HG02678 (cell line): ENCODE measurements around the gene THOC6.

Experiments
- ATAC-seq: cut with Tn5 transposase; IDR thresholded peaks from one replicate; pipeline ENCODE4 v1.9.1; 2021; ENCODE audit warnings: mild to moderate bottlenecking, moderate library complexity; ENCODE audit not compliant: unreplicated experiment

Gene THOC6

GRCh38 chr16:3023669-3024478 is at the start of gene THOC6, which contains the start of gene HCFC1R1:
Gene THOC6, plus strand, starts transcription at chr16:3024035. Its CDS starts 292 bp downstream, at chr16:3024327.
Gene HCFC1R1, minus strand, starts transcription at chr16:3023942. Its CDS starts 1 bp downstream, at chr16:3023941.
- peak; percentile 82 for ATAC-seq

- no peak for ATAC-seq
These were observed 49.3 kb upstream of the THOC6 start for GRCh38 chr16:2974319-2975056.

GRCh38 chr16:2975161-2975795 is 48.6 kb upstream of the THOC6 start:
- no peak for ATAC-seq

GRCh38 chr16:2976201-2976600 is 47.6 kb upstream of the THOC6 start:
- ATAC-seq: no peak

- no peak for ATAC-seq
These were observed 47.2 kb upstream of the THOC6 start for GRCh38 chr16:2976673-2977072.

GRCh38 chr16:2977440-2977839 is 46.4 kb upstream of the THOC6 start:
- no peak for ATAC-seq

GRCh38 chr16:2979669-2980226 is 44.1 kb upstream of the THOC6 start:
- no peak for ATAC-seq

- ATAC-seq: peak; percentile 78
These were observed 43.3 kb upstream of the THOC6 start, which contains the start of gene PKMYT1 for GRCh38 chr16:2980227-2981176. Gene PKMYT1, minus strand, starts transcription at chr16:2980446. Its CDS starts 789 bp downstream, at chr16:2979657.

- ATAC-seq: no peak
These were observed 42.5 kb upstream of the THOC6 start for GRCh38 chr16:2981177-2981898.

GRCh38 chr16:2981899-2982250 is 42.0 kb upstream of the THOC6 start:
- ATAC-seq: no peak

GRCh38 chr16:2982402-2982801 is 41.4 kb upstream of the THOC6 start:
- no peak for ATAC-seq

GRCh38 chr16:2983706-2984136 is 40.1 kb upstream of the THOC6 start:
- ATAC-seq: peak; percentile 42

GRCh38 chr16:2985462-2985861 is 38.4 kb upstream of the THOC6 start:
- no peak for ATAC-seq

GRCh38 chr16:2985893-2986355 is 37.9 kb upstream of the THOC6 start:
- no peak for ATAC-seq

- no peak for ATAC-seq
These were observed 37.1 kb upstream of the THOC6 start for GRCh38 chr16:2986623-2987188.

- no peak for ATAC-seq
These were observed 36.5 kb upstream of the THOC6 start for GRCh38 chr16:2987286-2987685.

GRCh38 chr16:2987833-2988232 is 36.0 kb upstream of the THOC6 start:
- no peak for ATAC-seq

- no peak for ATAC-seq
These were observed 35.2 kb upstream of the THOC6 start for GRCh38 chr16:2988590-2989099.

- ATAC-seq: no peak
These were observed 32.9 kb upstream of the THOC6 start for GRCh38 chr16:2990891-2991290.
